SK-N-SH (cell line): Measurements from ENCODE around the gene RABGAP1L. TPM values are rescaled to one million over a fixed set of nuclear protein-coding genes. Genes with fewer than 3 reads are reported as not detected.

Experiments
- CTCF ChIA-PET: fragments of 300-600, 350-600 bp; formaldehyde crosslinking; extraction: SDS; loops from one replicate; lab custom pipeline; 2021; lab: Yijun Ruan, JAX
- POLR2A ChIA-PET: fragments of 350-600 bp; sonication (Branson Sonifier 250); formaldehyde crosslinking; extraction: SDS; loops from one replicate; lab custom pipeline; 2020; ENCODE audit warnings: antibody characterized with exemption, inconsistent platforms; lab: Yijun Ruan, JAX
- DNase-seq: peaks from one replicate; pipeline ENCODE4 v3.0.0; 2012
- H2AFZ ChIP-seq: fragments of 200-600 bp; sonication (generic); 2 replicates; pipeline ENCODE4 v1.8.1; 2016; ENCODE audit warnings: antibody characterized with exemption, mild to moderate bottlenecking, low read depth
- H3F3A ChIP-seq: fragments of 200-600 bp; sonication (generic); replicated peaks from 2 replicates; pipeline ENCODE3; 2016; ENCODE audit warnings: antibody characterized with exemption, mild to moderate bottlenecking; ENCODE audit not compliant: insufficient read depth
- H3K27ac ChIP-seq, 2 experiments: fragments of 200-500 bp in 1 of 2; fragments of 200-600 bp in 1 of 2; sonication (Bioruptor generic) in 1 of 2; sonication (generic), shearing (Covaris generic) in 1 of 2; 2 replicates each; pipeline versions ENCODE4 v1.5.1 to v1.6.1; 2014 to 2016; ENCODE audit warnings: low read depth in 2 of 2, inconsistent platforms in 1 of 2, low read length in 1 of 2, mild to moderate bottlenecking in 1 of 2, mixed read lengths in 1 of 2
- H3K27me3 ChIP-seq: fragments of 200-600 bp; sonication (generic), shearing (Covaris generic); 2 replicates; pipeline ENCODE4 v1.6.1; 2016; ENCODE audit warnings: mixed run types; ENCODE audit not compliant: insufficient read depth
- H3K36me3 ChIP-seq, 2 experiments: fragments of 200-500 bp in 1 of 2; fragments of 200-600 bp in 1 of 2; sonication (Bioruptor generic) in 1 of 2; sonication (generic) in 1 of 2; replicated peaks in 1 of 2; 2 replicates each; pipeline versions ENCODE3 to v1.5.1; 2014 to 2016; ENCODE audit warnings: low read length in 1 of 2, mild to moderate bottlenecking in 1 of 2; ENCODE audit not compliant: insufficient read depth in 2 of 2, control insufficient read depth in 1 of 2
- H3K4me1 ChIP-seq, 2 experiments: fragments of 200-500 bp in 1 of 2; fragments of 200-600 bp in 1 of 2; sonication (Bioruptor generic) in 1 of 2; sonication (generic), shearing (Covaris generic) in 1 of 2; 2 replicates each; pipeline versions ENCODE4 v1.5.1 to v1.6.1; 2014 to 2016; ENCODE audit warnings: low read depth in 1 of 2, low read length in 1 of 2, mixed run types in 1 of 2; ENCODE audit not compliant: insufficient read depth in 2 of 2, control insufficient read depth in 1 of 2
- H3K4me2 ChIP-seq: fragments of 200-600 bp; sonication (generic), shearing (Covaris generic); 2 replicates; pipeline ENCODE4 v1.6.1; 2017; ENCODE audit warnings: mixed run types
- H3K4me3 ChIP-seq, 2 experiments: fragments of 200-500 bp in 1 of 2; fragments of 200-600 bp in 1 of 2; sonication (Bioruptor generic) in 1 of 2; sonication (generic), shearing (Covaris generic) in 1 of 2; 2 replicates each; pipeline versions ENCODE4 v1.5.1 to v1.8.1; 2014 to 2016; ENCODE audit warnings: low read depth in 2 of 2, inconsistent platforms in 1 of 2, low read length in 1 of 2, mild to moderate bottlenecking in 1 of 2, mixed read lengths in 1 of 2, moderate library complexity in 1 of 2
- H3K79me2 ChIP-seq: fragments of 200-600 bp; sonication (generic); 2 replicates; pipeline ENCODE4 v1.8.1; 2017; ENCODE audit warnings: mild to moderate bottlenecking; ENCODE audit not compliant: insufficient read depth
- H3K9ac ChIP-seq: fragments of 200-600 bp; sonication (generic); 2 replicates; pipeline ENCODE4 v1.6.1; 2017; ENCODE audit warnings: mixed run types
- H3K9me2 ChIP-seq: fragments of 200-600 bp; sonication (generic); 2 replicates; pipeline ENCODE4 v1.6.1; 2017; ENCODE audit warnings: mixed run types
- H3K9me3 ChIP-seq: fragments of 200-600 bp; sonication (generic); 2 replicates; pipeline ENCODE4 v1.6.1; 2017; ENCODE audit warnings: mixed run types, mild to moderate bottlenecking, moderate library complexity
- H4K20me1 ChIP-seq: fragments of 200-600 bp; sonication (generic); 2 replicates; pipeline ENCODE4 v1.6.1; 2017; ENCODE audit warnings: mild to moderate bottlenecking, mixed run types; ENCODE audit not compliant: insufficient read depth
- ELF1 ChIP-seq: IDR thresholded peaks from 2 replicates; pipeline ENCODE4 v1.4.0; 2012
- EP300 ChIP-seq, 2 experiments: IDR thresholded peaks; 2 replicates each; pipeline versions ENCODE4 v1.4.0 to v1.6.1; 2012; ENCODE audit warnings: borderline replicate concordance in 1 of 2, low read depth in 1 of 2, low read length in 1 of 2
- EZH2phosphoT487 ChIP-seq: fragments of 200-600 bp; sonication (generic); IDR thresholded peaks from 2 replicates; pipeline ENCODE4 v1.6.1; 2017; ENCODE audit warnings: low read depth, mixed run types, mild to moderate bottlenecking, antibody characterized with exemption, moderate library complexity, borderline replicate concordance
- FOXJ3 ChIP-seq: sonication (generic); formaldehyde crosslinking; IDR thresholded peaks from 2 replicates; pipeline ENCODE4 v1.5.1; 2020; ENCODE audit warnings: mild to moderate bottlenecking, missing genetic modification reagents
- FOXM1 ChIP-seq: IDR thresholded peaks from 2 replicates; pipeline ENCODE4 v1.4.0; 2012; ENCODE audit warnings: low read depth, mild to moderate bottlenecking
- GABPA ChIP-seq: IDR thresholded peaks from 2 replicates; pipeline ENCODE4 v1.4.0; 2012; ENCODE audit warnings: low read depth, mild to moderate bottlenecking
- GATA2 ChIP-seq: sonication (generic); formaldehyde crosslinking; IDR thresholded peaks from 2 replicates; pipeline ENCODE4 v1.5.0; 2020; ENCODE audit warnings: mild to moderate bottlenecking, missing genetic modification reagents
- MAX ChIP-seq: IDR thresholded peaks from 2 replicates; pipeline ENCODE4 v1.4.0; 2012; ENCODE audit warnings: low read depth
- MEF2A ChIP-seq: IDR thresholded peaks from 2 replicates; pipeline ENCODE4 v1.4.0; 2012; ENCODE audit warnings: low read depth, borderline replicate concordance
- MXI1 ChIP-seq: IDR thresholded peaks from 2 replicates; pipeline ENCODE4 v1.6.1; 2012; ENCODE audit warnings: mild to moderate bottlenecking, low read depth, low read length, improper control_type of control experiment
- NRF1 ChIP-seq: IDR thresholded peaks from 2 replicates; pipeline ENCODE4 v1.6.1; 2012; ENCODE audit warnings: low read depth, mild to moderate bottlenecking, low read length
- RAD21 ChIP-seq: IDR thresholded peaks from 2 replicates; pipeline ENCODE4 v1.6.1; 2012; ENCODE audit warnings: mild to moderate bottlenecking, low read length
- REST ChIP-seq: IDR thresholded peaks from 2 replicates; pipeline ENCODE4 v1.6.1; 2012; ENCODE audit warnings: mild to moderate bottlenecking, low read depth, low read length, moderate library complexity
- RFX5 ChIP-seq: IDR thresholded peaks from 2 replicates; pipeline ENCODE4 v1.6.1; 2012; ENCODE audit warnings: mild to moderate bottlenecking, improper control_type of control experiment, low read length
- SIN3A ChIP-seq: IDR thresholded peaks from 2 replicates; pipeline ENCODE4 v1.6.1; 2012; ENCODE audit warnings: low read depth, mild to moderate bottlenecking, low read length, moderate library complexity, borderline replicate concordance
- SMC3 ChIP-seq: IDR thresholded peaks from 2 replicates; pipeline ENCODE4 v1.6.1; 2012; ENCODE audit warnings: low read depth, low read length, improper control_type of control experiment
- USF1 ChIP-seq: IDR thresholded peaks from 2 replicates; pipeline ENCODE4 v1.4.0; 2012; ENCODE audit warnings: low read depth, borderline replicate concordance
- ZBTB33 ChIP-seq: IDR thresholded peaks from 2 replicates; pipeline ENCODE4 v1.4.0; 2012; ENCODE audit warnings: low read depth, borderline replicate concordance
- WGBS: methylation state at CpG from one replicate; pipeline ENCODE4 v1.1.6; 2017; ENCODE audit warnings: low lambda C conversion rate; 5-methylcytosine and 5-hydroxymethylcytosine counted together
- polyA plus RNA-seq, 3 experiments: library from polyadenylated mRNA; depleted of rRNA; stranded (reverse); fragments of >200 nt; gene quantifications; 2 replicates each; pipeline ENCODE4 v1.2.3, GENCODE V29; 2012

RABGAP1L gene
- polyA plus RNA-seq, 1 of the 3 experiments (the other 2 are of a cell fraction): 7.2 TPM

GRCh38 chr1:174800876-174801275 is 641.6 kb downstream of the RABGAP1L start:
- Histone ChIP-seq H3K9me3 (no peaks in the 10 kb centered on the region), H3K9ac (no peak overlapping the region), H3K4me1 (peaks cover 3 to 6% of the 10 kb centered on the region in 2 experiments; a peak in 3 of 4 replicates), H3K79me2 (no peaks in the 10 kb centered on the region), H3K36me3 (no peaks in the 10 kb centered on the region), H2AFZ (no peak overlapping the region), H3F3A (no peaks in the 10 kb centered on the region), H3K4me3 (peak overlapping the region in 1 of 2 experiments; percentile 45; a peak in 2 of 4 replicates), H3K27me3 (no peaks in the 10 kb centered on the region), H3K27ac (no peak overlapping the region), H4K20me1 (no peaks in the 10 kb centered on the region), H3K4me2 (peak overlapping the region; percentile 97; the same call in 1 of the 2 replicates), H3K9me2 (no peaks in the 10 kb centered on the region)
- WGBS: 59% methylated on average over 1 of the region's 1 CpG
- no peak for TF ChIP-seq ELF1
- no peak for TF ChIP-seq EZH2phosphoT487
- no peak for TF ChIP-seq SIN3A
- no peak for TF ChIP-seq RFX5
- TF ChIP-seq USF1: no peak
- TF ChIP-seq SMC3: no peak
- TF ChIP-seq NRF1: no peak
- TF ChIP-seq GABPA: no peak
- no peak for TF ChIP-seq MEF2A
- TF ChIP-seq REST: no peak
- TF ChIP-seq GATA2 (CRISPR knock-in tag): no peak
- POLR2A ChIA-PET: interaction anchor here (1.8 kb wide), 1 partner anchor 198 kb away, joined by 15 read pairs; the partner anchor contains the start of gene CACYBP
- no peak for DNase-seq
- CTCF ChIA-PET: interaction anchor here (0.7 to 1.6 kb wide), 3 partner anchors 12 to 182 kb away, joined by 3 to 11 read pairs (median 4); no protein-coding TSS in a partner anchor

- H3K4me1 ChIP-seq: no peaks in the 10 kb centered on the region
- no peak overlapping the region for H3K4me2 ChIP-seq
- no peak for DNase-seq
- no peak overlapping the region for H3K27ac ChIP-seq
- H3K9me3 ChIP-seq: no peaks in the 10 kb centered on the region
- H3K27me3 ChIP-seq: no peaks in the 10 kb centered on the region
- no peaks in the 10 kb centered on the region for H4K20me1 ChIP-seq
- ChIA-PET POLR2A (no interaction called here), CTCF (interaction anchor here (1.6 kb wide), 1 partner anchor 173 kb away, joined by 5 read pairs; no protein-coding TSS in a partner anchor)
- no peak overlapping the region for H3K4me3 ChIP-seq
- H3F3A ChIP-seq: no peaks in the 10 kb centered on the region
- no peak overlapping the region for H2AFZ ChIP-seq
- WGBS: 38% methylated on average over 2 of the region's 2 CpGs
- H3K9me2 ChIP-seq: no peaks in the 10 kb centered on the region
- no peaks in the 10 kb centered on the region for H3K79me2 ChIP-seq
- H3K9ac ChIP-seq: no peak overlapping the region
- no peaks in the 10 kb centered on the region for H3K36me3 ChIP-seq
- no peak for TF ChIP-seq RAD21
- TF ChIP-seq EZH2phosphoT487: no peak
- no peak for TF ChIP-seq SIN3A
- TF ChIP-seq RFX5: no peak
- no peak for TF ChIP-seq FOXM1
- TF ChIP-seq MXI1: no peak
- TF ChIP-seq EP300 (IDR thresholded peaks at IDR 0.05; ENCODE audit: borderline replicate concordance in 1 of 2, low read depth in 1 of 2, low read length in 1 of 2): no peak
- no peak for TF ChIP-seq MAX
- TF ChIP-seq ZBTB33: no peak
- no peak for TF ChIP-seq FOXJ3 (CRISPR knock-in tag)
These were observed 650.5 kb downstream of the RABGAP1L start for GRCh38 chr1:174809755-174810280.
